ENCODE results near the gene TRABD2A.

The TRABD2A gene

GRCh38 chr2:84847326-84848050 lies 33.4 kb downstream of the TRABD2A start:
- H3K27ac ChIP-seq: peak overlapping the region in 1 of 2 donors; percentile 30
- TF ChIP-seq CTCF (IDR thresholded peaks at IDR 0.05): no peak

GRCh38 chr2:84846741-84847142 lies 34.1 kb downstream of the TRABD2A start:
- TF ChIP-seq CTCF (IDR thresholded peaks at IDR 0.05): no peak
- DNase-seq (ENCODE audit: low spot score): no peak
- Histone ChIP-seq H3K4me3 (no peak overlapping the region), H3K27ac (peak overlapping the region in 1 of 2 donors; percentile 30)

More at GRCh38 chr2:84847326-84848050, 33.4 kb downstream of the TRABD2A start:
- DNase-seq (ENCODE audit: low spot score): no peak
- H3K4me3 ChIP-seq: no peak overlapping the region

GRCh38 chr2:84846041-84846663 lies 34.7 kb downstream of the TRABD2A start:
- DNase-seq (ENCODE audit: low spot score): peak; percentile 17
- H3K4me3 ChIP-seq: no peak overlapping the region
- peak overlapping the region in 1 of 2 donors; percentile 30 for H3K27ac ChIP-seq
- TF ChIP-seq CTCF (IDR thresholded peaks at IDR 0.05): no peak

GRCh38 chr2:84844141-84844540 lies 36.7 kb downstream of the TRABD2A start:
- Histone ChIP-seq H3K27ac (no peak overlapping the region), H3K4me3 (no peak overlapping the region)
- DNase-seq (ENCODE audit: low spot score): no peak
- TF ChIP-seq CTCF (IDR thresholded peaks at IDR 0.05): no peak

- H3K4me3 ChIP-seq: no peak overlapping the region
- H3K27ac ChIP-seq: no peak overlapping the region
- TF ChIP-seq CTCF (IDR thresholded peaks at IDR 0.05): no peak
- DNase-seq (ENCODE audit: low spot score): no peak
Measured at GRCh38 chr2:84841577-84841976, 39.3 kb downstream of the TRABD2A start.

- Histone ChIP-seq H3K27ac (no peak overlapping the region), H3K4me3 (no peak overlapping the region)
- DNase-seq (ENCODE audit: low spot score): no peak
- no peak for TF ChIP-seq CTCF (IDR thresholded peaks at IDR 0.05)
Measured at GRCh38 chr2:84840306-84840705, 40.6 kb downstream of the TRABD2A start.

GRCh38 chr2:84839851-84840250 lies 41.0 kb downstream of the TRABD2A start:
- Histone ChIP-seq H3K27ac (no peak overlapping the region), H3K4me3 (no peak overlapping the region)
- TF ChIP-seq CTCF (IDR thresholded peaks at IDR 0.05): no peak
- no peak for DNase-seq (ENCODE audit: low spot score)
